Gastrocnemius medialis (tissue), 4 donors: ENCODE measurements around the gene HMGXB4.

ENCODE experiments used
- CTCF ChIP-seq, 5 experiments: fragments of 450-650 bp in 3 of 5; fragments of 200-600 bp in 2 of 5; sonication (generic) in 2 of 5; IDR thresholded peaks in 4 of 5; conservative IDR thresholded peaks in 1 of 5; 1 replicate in 4 of 5; 2 replicates in 1 of 5; pipeline ENCODE4 v1.5.1; 2016 to 2019; ENCODE audit warnings: antibody characterized with exemption in 5 of 5, mild to moderate bottlenecking in 3 of 5, moderate library complexity in 3 of 5
- POLR2A ChIP-seq, 2 donors: fragments of 450-650 bp; IDR thresholded peaks; one replicate each; pipeline ENCODE4 v1.6.1; 2017; ENCODE audit warnings: antibody characterized with exemption in 2 of 2, mild to moderate bottlenecking in 2 of 2, moderate library complexity in 2 of 2

- no peak for TF ChIP-seq CTCF (IDR thresholded peaks at IDR 0.05 in 4 of 5, conservative IDR thresholded peaks at IDR 0.05 in 1 of 5)
- no peak for TF ChIP-seq POLR2A (IDR thresholded peaks at IDR 0.05)
These were observed 66.0 kb downstream of the HMGXB4 start for GRCh38 chr22:35323305-35323704.
